Brain pericyte (primary cell): ENCODE results near the gene ADAMTS2.

Experiments used
- DNase-seq: peaks from one replicate; pipeline ENCODE4 v3.0.0-alpha.2; 2012; ENCODE audit warnings: low read depth, low spot score

The ADAMTS2 gene

DNA sequence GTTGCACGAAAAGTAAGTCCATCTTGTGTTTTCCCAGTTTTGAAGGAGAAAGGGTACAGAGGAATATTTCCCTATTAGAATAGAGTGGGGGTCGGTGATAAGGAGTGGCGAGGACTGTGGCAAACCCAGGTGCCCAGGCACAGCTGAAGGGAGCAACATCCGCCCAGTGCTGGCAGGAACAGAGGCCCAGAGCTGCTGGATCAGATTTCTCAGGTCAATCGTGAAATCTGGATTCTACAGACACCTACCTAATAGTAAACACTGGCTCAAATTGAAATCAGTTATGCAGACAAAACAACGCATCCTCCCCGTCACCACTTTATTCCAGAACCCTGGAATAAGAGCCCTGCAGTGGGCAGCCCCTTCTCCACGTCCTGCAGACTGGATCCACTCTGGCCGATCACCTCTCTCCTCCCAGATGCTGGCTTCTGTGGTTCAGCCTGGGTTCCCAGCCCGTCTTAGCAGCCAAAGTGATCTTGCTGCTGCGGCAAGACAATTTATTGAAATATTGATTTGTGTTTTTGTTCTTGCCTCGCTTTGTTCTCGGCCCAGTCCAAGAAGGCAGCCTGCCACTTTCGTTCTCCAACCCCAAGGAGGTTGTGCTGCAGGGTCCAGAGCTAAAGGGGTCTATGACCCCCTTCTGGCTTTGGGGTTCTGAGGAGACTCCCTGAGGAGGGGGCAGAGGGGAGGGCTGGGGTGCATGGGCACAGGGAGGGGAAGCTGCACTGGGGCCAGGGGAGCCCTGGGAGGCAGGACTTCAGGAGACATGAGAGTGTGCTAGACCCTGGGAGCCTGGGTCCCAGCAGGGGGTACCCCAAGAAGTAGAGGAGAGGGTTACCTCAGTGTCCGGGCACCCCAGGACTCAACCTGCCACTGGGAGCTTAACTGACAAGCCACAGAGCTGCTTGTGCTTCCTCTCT lies 181.8 kb downstream of the ADAMTS2 start:
- no peak for DNase-seq

DNA sequence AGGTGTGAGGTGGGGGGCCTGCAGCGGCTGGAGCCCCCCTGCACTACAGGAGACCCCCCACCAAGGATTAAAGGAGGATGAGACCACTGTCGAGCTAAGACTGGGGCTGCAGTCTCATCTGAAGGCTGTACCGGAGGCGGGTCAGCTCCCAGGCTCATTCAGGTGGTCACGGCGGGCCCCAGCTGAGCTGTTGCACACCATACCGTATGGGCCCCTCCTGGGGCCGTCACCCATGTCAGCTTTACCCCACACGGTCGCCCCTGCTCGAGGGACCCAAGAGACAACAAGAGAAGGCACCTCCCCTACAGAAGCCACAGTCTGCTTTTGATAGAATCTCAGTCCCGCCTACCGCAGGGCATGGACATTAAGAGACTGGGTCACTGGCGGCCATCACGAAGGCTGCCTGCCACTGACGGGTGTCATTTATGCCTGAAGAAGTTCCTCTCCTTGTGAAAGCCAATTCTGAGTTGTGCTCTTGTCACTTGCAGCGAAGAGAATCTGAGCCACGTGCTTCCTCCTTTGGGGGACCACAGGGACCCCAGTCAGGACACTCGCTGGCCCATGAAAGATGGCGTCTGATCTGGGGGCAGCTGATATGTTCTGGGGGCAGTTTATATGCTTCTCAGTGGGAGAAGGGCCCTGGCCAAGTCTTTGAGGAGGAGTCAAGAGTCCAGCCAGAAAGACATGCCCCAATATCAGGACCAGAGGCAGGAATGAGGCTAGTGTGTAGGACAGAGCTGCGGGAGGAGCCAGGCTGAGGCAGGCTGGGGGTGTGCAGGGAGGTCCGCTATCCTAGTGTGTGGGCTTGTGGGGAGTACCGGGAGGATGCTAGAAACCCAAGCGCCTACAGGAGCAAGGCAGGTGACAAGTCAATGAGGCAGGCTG lies 182.7 kb downstream of the ADAMTS2 start:
- DNase-seq: no peak

DNA sequence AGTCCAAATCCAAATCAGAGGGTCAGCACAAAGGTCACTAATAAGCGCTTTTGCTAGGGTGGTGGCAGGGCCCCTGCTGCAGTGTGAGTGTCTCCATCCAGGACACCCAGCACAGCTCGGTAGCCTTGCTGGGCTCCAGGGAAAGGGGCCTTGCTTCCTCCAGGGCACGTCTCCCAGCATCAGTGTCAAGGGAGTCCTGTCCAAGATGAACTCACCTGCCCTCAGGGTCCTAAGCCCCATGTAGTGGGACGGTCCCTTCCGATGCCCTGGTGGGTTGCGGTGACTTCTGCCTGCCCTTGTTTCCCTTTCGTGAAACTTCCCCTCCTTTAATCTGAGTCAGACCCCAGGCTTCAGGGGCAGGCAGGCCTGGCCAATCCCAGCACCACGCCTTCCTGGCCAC lies 183.4 kb downstream of the ADAMTS2 start:
- no peak for DNase-seq

DNA sequence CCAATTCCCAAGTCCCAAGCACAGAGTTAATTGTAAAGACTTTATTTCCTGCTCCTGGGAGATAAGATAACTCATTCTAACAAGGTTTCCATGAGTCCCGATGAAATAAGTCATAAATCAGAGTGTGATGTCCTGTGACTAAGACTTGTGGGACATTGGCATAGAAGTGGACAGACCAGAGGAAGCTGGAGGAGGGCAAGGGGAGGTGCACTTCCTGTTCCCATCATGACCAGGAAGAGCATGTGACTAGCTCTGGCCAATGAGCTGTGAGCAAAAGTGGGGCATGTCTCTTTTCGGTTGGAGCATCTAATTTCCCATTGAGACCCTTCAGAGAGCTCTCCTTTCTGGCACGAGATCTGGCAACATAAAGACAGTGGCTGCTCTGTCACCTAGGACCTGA lies 184.7 kb downstream of the ADAMTS2 start:
- no peak for DNase-seq

DNA sequence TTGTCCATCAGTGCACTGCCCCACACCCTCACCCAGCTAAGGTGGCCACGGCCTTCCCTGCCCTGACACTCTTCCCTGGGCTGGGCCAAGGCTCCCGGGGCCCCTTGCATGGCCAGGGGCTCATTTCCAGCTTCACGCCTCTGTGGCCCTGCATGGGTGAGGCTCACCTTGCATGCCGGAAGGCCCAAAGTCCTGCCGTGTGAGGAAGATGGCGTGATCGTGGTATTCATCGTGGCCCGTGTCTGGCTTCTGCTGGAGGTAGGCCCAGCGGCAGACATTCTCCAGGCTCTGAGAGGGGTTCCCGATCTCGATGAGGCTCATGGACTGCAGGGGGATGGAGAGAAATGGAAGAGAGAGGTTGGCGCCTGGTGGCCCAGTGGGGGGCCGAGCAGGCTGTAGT lies 186.7 kb downstream of the ADAMTS2 start:
- no peak for DNase-seq

DNA sequence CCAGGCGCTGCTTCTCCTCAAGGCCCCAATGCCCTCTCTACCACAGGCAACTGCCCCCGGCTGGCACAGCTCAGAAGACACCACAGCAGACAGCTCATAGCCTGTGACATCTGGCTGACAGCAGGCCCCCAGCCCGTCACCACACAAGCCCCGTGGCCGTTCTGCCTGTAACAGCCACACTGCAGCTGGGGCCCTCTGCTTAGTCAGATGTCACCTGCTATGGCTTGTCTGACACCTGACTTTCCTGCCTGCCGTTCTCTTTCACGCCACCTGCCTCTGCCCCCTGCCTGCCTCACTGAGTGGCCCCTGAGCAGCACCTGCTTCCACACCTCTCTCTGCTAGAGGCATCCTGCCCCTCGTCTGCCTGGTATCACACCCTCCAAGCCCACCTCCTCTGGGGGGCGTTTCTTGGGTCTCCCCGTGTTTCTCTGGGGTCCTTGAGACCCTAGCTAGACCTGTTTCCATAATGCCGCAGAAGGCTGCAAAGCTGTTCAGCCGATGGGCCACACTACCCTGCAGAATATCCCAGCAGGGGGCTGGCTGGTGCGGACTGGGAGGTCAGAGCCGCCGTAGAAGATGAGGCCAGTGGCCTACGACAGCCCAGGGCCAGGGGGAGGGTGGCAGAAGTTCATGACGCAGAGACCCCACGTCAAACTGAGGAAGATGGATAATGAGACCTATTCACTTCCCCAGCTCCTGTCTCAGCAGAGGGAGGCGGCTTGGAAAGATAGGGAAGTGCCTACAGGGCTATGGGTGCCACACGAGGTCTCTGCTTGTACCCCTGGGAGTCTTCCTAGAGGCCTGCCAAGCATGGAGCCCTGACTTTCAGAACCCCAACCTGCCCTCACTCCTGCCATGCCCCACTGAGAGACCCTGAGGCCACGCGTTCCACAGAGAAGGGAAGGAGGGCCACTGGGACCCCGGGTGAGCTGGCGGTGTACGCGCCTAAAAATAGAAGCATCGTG lies 190.0 kb downstream of the ADAMTS2 start:
- DNase-seq: no peak

DNA sequence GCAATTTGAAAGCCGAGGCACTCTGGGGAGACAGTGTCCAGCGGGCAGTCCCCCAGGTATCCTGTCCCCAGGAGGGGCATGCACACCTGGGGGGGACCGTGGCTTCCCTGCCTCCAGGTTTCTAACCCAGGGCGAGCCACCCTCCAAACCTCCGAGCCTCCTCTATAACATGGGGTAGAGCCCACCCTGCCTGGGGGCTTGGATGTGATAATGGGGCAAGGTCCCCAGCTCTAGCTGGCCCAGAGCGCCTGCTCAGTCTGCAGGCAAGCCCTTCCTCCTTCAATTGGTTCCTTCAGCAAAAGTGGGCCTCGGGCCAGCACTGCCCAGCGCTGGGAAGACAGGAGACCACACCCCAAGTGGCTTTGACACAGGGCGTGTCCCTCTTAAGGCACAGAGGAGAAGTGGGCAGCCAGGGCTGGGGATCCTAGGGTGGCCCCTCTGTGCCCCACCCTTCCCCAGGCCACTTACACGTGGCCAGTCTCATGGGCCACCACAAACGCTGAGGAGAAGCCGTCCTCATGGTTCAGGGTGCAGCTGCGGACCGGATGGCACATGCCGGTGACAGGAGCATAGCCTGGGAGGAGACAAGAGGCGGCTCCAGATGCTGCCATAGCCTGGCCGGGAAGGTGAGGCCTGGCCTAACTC lies 190.8 kb downstream of the ADAMTS2 start:
- no peak for DNase-seq

DNA sequence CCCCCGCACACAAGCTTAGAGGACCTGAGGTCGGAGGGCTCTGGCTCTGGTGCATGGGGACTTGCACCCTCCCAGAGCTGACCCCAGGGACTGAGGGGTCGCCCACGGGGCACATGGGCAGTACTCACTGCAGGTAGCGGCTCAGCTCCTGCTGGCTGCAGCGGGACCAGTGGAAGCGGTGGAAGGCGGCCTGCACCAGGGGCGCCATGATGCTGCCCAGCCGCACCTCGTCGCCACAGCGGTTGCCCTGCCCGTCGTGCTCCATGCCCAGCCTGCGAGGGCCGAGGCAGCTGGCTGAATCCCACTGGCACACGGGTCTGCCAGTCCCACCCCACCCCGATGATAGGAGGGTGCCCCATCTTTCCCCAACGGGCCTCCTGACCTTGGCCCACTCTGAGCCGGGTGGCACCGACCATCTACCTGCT lies 191.3 kb downstream of the ADAMTS2 start:
- DNase-seq: no peak

DNA sequence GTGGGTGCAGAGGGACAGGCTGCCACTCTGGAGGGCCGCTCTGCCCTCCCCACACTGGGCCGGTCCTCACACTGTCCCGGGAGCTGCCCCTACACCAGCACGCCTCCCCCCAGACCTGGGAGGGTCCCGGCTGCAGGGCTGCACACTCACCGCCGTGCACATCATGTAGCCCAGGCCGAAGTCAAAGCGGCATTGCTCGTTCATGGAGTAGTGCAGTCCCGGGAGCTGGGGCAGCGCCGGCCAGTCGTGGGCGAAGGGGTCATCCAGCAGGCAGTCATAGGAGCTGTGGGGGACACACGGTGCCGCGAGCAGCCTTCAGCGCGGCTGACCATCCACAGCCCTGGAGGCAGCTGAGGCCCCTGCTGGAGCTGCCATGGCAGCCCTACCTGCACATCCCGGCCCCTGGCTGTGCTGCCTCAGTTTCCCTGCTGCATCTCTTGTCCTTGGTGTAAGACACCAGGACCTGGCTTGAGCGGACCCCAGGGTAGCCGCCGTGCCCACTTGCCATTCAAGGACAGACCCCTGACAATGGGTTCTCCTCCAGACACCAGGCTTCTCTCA lies 191.8 kb downstream of the ADAMTS2 start:
- no peak for DNase-seq

DNA sequence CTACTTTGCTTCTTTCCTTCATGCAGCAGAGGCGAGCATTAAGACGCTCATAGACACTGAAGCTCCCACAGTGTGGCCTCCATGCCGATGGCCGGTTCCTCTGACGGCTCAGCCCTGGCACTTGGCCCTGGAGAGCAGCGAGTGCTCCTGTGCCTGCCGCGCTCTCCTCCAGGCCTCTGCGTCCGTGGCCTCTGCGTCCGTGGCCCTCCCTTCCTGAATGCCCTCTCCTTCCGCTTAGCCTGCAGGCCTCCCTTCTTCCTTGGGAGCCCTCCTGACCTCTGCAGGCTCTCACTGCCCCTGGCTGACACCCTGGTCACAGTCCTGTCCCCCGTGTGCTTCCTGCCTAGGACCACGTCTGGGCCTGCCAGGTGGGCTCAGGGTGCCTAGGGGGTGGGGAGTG lies 192.3 kb downstream of the ADAMTS2 start:
- no peak for DNase-seq

DNA sequence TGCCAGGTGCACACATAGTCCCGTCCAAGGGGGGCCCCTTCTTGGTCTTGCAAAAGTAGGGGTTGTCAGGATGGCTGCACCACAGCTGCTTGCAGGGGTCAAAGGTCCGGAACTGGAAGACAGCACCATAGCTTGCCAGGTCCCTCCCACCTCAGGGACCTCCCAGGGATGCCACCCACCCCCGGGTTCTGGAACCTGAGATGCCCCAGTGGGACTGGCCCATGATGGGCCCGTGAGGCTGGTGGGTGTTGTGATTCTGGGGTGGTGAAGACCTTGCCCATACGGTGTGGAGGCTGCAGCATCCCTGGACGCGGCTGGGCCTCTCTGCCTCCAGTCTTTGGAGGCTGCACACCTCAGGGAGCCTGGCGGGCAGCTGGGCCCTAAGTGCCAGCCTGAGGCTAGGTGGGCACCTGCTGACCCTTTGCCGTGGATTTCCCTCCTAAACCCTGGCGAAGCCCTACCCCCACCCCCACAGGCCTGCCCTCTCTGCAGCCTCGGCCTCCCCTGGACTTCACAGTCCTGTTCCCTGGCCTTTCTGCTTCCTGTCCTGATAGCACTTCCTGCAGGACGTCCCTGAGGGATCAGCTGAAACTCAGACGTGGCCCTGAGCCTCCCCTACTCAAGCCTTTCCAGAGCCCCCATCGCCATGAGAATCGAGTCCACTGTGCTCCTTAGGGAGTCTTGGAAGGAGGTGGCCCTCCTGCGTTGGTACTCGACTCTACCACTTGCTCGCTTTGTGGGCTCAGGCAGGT lies 192.9 kb downstream of the ADAMTS2 start:
- no peak for DNase-seq

DNA sequence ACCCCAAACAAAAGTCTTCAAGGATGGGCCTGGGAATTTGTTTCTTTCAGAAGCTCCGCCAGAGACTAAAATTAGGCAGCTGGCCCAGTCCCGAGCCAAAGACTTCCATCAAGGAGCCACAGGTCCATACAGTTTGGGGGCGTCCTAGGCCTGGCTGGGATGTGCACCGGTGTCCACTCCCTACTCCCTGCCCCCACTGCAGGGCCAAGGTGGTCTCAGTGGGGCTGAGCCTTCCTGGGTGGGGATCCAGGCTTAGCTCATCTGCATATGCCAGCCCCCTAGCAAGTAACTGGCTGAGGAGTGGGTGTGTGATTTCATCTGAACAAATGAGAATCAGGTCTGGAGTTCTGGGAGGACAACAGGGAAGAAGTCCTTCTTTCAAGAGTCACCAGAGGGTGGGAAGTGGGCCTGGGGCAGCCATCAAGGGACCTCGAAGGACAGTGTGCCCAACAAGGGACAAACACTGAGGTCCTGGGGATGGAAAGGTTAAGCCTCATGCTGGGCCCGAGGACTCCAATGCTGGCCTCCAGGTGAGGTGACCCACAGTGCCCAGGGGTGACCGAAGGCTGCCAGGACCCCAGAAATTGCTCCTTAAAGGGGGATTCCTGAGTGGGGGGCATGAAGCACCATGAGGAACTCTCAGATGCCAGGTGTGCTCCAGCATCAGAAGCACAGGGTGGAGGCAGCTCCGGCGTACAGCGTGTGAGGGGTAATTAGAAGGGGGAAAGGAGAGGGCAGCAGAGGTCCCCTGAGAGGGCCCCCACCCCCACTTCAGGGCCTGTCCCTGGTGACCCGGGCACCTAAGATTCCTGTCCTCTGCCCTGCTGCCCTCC lies 193.8 kb downstream of the ADAMTS2 start:
- DNase-seq: no peak

DNA sequence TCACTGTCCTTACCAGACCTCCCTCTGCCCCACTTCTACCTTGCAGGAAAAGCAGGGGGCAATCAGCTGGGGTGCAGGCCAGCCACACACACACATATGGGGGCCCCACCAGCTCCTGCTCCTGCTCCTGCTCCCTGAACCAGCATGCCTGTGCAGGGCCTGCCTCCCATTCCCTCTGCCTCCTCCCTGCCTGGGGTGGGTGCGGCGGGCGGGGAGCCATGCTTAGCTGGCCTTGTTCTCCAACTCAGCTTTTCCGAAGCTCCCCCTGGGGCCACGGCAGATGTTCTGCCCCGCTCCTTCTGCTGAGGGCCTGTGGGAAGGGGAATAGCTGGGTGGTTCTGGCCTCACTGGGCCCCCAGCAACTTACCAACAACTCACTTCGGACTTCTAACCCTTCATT lies 195.2 kb downstream of the ADAMTS2 start:
- DNase-seq: no peak

DNA sequence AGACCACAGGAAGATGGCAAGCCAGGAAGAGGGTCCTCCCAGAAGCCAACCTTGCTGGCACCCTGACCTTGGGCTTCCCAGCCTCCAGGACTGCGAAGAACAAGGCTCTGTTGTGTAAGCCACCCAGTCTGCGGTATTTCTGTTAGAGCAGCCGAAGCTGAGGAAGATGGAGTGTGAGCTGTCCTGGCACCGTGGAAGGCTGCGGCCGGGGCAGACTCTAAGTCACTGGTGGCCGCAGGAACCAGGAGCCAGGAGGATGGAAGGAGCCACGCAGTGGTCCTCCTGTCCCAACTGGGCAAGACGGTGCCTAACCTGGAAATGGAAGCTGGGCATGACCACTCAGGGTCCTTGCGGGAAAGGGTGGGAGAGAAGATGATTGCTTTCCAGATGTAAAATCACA lies 196.0 kb downstream of the ADAMTS2 start:
- no peak for DNase-seq

DNA sequence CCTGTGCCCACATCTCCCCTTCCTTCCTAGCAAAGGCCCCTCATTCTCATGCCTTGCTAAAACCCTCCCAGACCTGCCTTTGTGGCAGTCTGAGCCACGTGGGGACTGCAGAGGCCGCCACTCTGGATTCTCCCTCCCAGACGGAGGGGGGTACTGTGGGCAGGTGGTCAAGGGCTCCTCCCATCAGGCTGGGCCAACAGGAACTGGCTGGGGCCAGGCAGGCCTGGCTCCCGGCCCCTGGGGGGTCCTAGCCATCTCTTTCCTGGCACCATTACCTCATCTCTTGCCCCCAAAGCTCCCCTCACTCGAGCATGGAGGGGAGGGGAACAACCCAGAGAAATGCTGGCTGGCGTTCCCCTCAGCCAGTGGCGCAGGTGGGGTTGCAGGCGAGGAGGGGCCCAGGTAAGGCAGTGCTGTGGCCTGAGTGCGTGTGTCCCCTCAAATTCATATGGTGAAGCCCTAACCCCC lies 196.5 kb downstream of the ADAMTS2 start:
- no peak for DNase-seq

DNA sequence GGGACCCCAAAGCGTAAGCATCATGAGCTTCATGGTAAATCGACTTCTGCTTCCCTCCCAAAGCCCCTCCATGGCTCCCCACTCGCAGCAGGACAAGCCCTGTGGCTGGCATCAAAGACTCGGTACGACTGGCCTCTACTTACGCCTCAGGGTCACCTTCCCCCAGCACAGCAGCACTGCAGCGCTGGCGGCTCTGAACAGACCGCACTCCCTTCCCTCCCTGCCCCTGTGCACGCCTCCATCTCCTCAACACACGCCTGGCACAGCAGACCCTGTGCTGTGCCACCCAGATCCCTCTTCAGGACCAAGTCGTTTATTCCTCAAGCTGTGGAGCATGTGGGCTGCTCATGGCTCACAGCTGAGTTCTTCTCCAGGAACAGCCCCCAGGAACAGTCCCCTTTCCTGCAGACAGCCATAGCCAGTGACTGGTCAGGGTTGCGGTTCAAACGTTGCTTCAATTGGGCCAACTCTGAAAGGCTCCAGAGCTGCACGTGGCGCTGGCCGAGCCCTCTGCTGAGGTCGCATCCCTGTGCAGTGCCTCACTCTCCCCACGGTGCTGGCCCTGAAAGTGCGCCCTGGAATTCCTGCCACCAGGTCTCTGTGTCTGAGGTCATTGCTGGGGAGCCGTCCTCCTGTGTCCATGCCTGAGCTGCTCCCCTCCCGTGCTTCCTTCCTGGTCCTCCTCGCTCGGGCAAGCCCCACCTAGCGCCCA lies 197.1 kb downstream of the ADAMTS2 start:
- DNase-seq: no peak

DNA sequence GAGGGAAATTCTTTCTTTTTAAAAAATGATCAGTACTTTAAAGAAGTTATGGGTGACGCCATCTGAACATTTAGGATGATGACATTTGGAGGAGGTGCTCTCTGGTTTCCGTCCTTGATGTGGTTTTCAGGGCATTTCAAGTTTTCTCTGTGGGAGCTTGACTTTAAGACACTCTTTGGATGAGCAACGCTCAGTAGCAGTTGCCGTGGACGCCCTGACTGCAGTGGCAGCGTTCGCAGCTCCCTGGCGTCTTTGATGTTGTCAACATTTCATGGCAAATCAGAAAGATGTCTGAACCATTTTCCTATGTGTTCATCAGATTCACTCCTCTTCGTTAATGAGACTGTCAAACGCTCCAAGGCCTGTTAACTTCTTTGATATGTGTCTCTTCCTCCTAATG lies 199.0 kb downstream of the ADAMTS2 start:
- DNase-seq: no peak

DNA sequence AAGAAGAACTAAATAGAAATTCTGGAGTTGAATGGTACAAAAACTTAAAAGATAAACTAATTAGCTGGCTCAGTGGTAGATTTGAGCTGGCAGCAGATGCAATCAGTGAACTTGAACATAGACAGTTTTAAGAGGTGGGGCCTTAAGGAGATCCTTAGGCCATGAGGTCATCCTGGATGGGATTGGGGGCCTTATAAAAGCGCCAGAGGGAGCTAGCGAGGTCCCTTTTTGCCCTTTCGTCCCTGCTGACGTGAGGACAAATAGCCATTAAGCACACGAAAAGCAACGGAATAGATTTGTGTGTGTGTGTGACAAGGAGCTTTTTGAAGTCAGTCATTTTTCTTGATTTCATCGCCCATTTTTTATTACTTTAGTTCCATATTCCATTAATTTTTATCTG lies 201.8 kb downstream of the ADAMTS2 start:
- DNase-seq: no peak
